Thoracic aorta (tissue), 2 donors: ENCODE measurements around the gene PDE4D. TPM values are rescaled to one million over a fixed set of nuclear protein-coding genes. Genes with fewer than 3 reads are reported as not detected.

Experiments
- ATAC-seq: fragments of 150-250 bp; one replicate; pipeline ENCODE4 v1.8.0; 2017; ENCODE audit warnings: low read depth; ENCODE audit not compliant: insufficient number of reproducible peaks, low FRiP score
- DNase-seq: peaks from one replicate; pipeline ENCODE4 v3.0.0-alpha.2; 2020; ENCODE audit warnings: low spot score
- H3K27ac ChIP-seq, 2 donors: fragments of 200-600 bp; sonication (generic); 1 replicate in 1 of 2; 2 replicates in 1 of 2; pipeline ENCODE4 v1.5.1; 2016; ENCODE audit warnings: mild to moderate bottlenecking in 2 of 2, moderate library complexity in 2 of 2
- H3K27me3 ChIP-seq: fragments of 200-600 bp; sonication (generic); replicated peaks from 2 replicates; pipeline ENCODE4 v1.6.0; 2016; ENCODE audit warnings: mild to moderate bottlenecking; ENCODE audit not compliant: insufficient read depth
- H3K36me3 ChIP-seq: fragments of 200-600 bp; sonication (generic); one replicate; pipeline ENCODE4 v1.5.1; 2016
- H3K4me1 ChIP-seq, 2 donors: fragments of 200-600 bp; sonication (generic); 1 replicate in 1 of 2; 2 replicates in 1 of 2; pipeline versions ENCODE4 v1.5.1 to v1.6.0; 2016; ENCODE audit warnings: low read depth in 2 of 2, mild to moderate bottlenecking in 1 of 2; ENCODE audit not compliant: control insufficient read depth in 1 of 2
- H3K4me3 ChIP-seq: fragments of 200-600 bp; sonication (generic); 2 replicates; pipeline ENCODE4 v1.5.1; 2016; ENCODE audit warnings: mild to moderate bottlenecking
- H3K9me3 ChIP-seq: fragments of 200-600 bp; sonication (generic); 2 replicates; pipeline ENCODE4 v1.5.1; 2016
- CTCF ChIP-seq: fragments of 200-600 bp; sonication (generic); IDR thresholded peaks from one replicate; pipeline ENCODE4 v1.5.1; 2019; ENCODE audit warnings: antibody characterized with exemption
- total RNA-seq, 2 donors: library from RNA; depleted of rRNA; stranded (reverse); fragments of >200 nt; gene quantifications; one replicate each; pipeline versions ENCODE4 v1.1.0 to v1.2.3, GENCODE V29; 2016

The PDE4D gene
- total RNA-seq, 2 donors from 2014 or later = 34.0 to 85.8 TPM

- H3K36me3 ChIP-seq = no peaks in the 10 kb centered on the region
- H3K27ac ChIP-seq = no peak overlapping the region
- H3K4me1 ChIP-seq = peaks cover 6 to 26% of the 10 kb centered on the region in 2 donors
- TF ChIP-seq CTCF = no peak
- ATAC-seq = no peak
- H3K9me3 ChIP-seq = no peaks in the 10 kb centered on the region
- H3K4me3 ChIP-seq = no peak overlapping the region
- H3K27me3 ChIP-seq = no peaks in the 10 kb centered on the region
- no peak for DNase-seq
These were observed 687.4 kb downstream of the PDE4D start for GRCh38 chr5:59206132-59206581.

GRCh38 chr5:59204114-59204897, 689.2 kb downstream of the PDE4D start:
- ATAC-seq (no peak), DNase-seq (no peak)
- Histone ChIP-seq H3K4me3 (no peak overlapping the region), H3K9me3 (no peaks in the 10 kb centered on the region), H3K36me3 (no peaks in the 10 kb centered on the region), H3K27me3 (no peaks in the 10 kb centered on the region), H3K27ac (no peak overlapping the region), H3K4me1 (peaks cover 6 to 21% of the 10 kb centered on the region in 2 donors)
- no peak for TF ChIP-seq CTCF

DNA sequence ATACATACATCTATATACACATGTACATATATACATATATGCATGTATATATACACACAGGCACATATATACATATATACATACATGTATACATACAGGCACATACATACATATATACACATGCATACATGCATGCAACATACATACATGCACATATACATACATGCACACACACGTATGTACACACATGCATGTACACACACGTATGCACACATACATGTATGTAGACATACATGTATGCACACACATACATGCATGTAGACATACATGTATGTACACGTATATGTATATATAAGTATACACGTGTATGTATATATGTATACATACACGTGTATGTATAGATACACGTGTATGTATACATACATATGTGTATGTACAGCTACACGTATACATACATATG, 693.7 kb downstream of the PDE4D start:
- no peaks in the 10 kb centered on the region for H3K27me3 ChIP-seq
- no peak for ATAC-seq
- no peak overlapping the region for H3K4me3 ChIP-seq
- TF ChIP-seq CTCF = no peak
- no peaks in the 10 kb centered on the region for H3K36me3 ChIP-seq
- no peak for DNase-seq
- no peak overlapping the region for H3K27ac ChIP-seq
- no peaks in the 10 kb centered on the region for H3K4me1 ChIP-seq
- H3K9me3 ChIP-seq = no peaks in the 10 kb centered on the region

DNA sequence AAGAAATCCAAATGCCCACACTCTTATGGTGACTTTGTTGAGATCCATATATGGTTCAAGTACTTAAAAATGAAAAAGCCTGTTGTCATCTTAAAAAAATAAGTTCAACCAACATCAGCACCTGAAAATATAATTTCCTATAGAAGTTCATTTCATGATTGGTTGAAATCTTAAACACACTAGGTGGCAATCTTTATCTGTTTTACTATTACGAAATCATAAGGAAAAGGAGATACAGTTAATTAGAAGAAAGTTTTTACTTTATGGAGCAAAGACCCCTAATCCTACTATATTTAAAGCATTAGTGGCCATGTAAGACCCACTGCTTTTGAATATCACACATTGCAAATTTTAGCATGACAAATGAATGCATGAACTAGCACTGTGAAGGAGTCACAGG, 694.7 kb downstream of the PDE4D start:
- no peaks in the 10 kb centered on the region for H3K4me1 ChIP-seq
- H3K27me3 ChIP-seq = no peaks in the 10 kb centered on the region
- H3K4me3 ChIP-seq = no peak overlapping the region
- no peaks in the 10 kb centered on the region for H3K36me3 ChIP-seq
- no peak for TF ChIP-seq CTCF
- no peak overlapping the region for H3K27ac ChIP-seq
- no peaks in the 10 kb centered on the region for H3K9me3 ChIP-seq
- DNase-seq (no peak), ATAC-seq (no peak)

GRCh38 chr5:59198365-59198764, 695.2 kb downstream of the PDE4D start:
- Histone ChIP-seq H3K4me3 (no peak overlapping the region), H3K9me3 (no peaks in the 10 kb centered on the region), H3K27me3 (no peaks in the 10 kb centered on the region), H3K27ac (no peak overlapping the region), H3K4me1 (no peaks in the 10 kb centered on the region), H3K36me3 (no peaks in the 10 kb centered on the region)
- DNase-seq = no peak
- TF ChIP-seq CTCF = no peak
- no peak for ATAC-seq
